Heart right ventricle (tissue), 16 donors: ENCODE results near the gene HTR1B. TPM values are rescaled to one million over a fixed set of nuclear protein-coding genes. Genes with fewer than 3 reads are reported as not detected.

Experiments used
- ATAC-seq, 8 donors: fragments of 200-7000 bp; cut with Tn5 transposase; one replicate each; pipeline ENCODE4 v1.9.1; 2020; ENCODE audit warnings: mild to moderate bottlenecking in 8 of 8, moderate library complexity in 8 of 8, moderate number of reproducible peaks in 1 of 8
- DNase-seq, 2 donors: peaks; one replicate each; pipeline ENCODE4 v3.0.0-alpha.2; 2020
- H3K27ac ChIP-seq, 10 donors: fragments of 200-600 bp; sonication (generic) in 2 of 10; one replicate each; pipeline versions ENCODE4 v1.5.0 to v1.8.0; 2020 to 2022; ENCODE audit warnings: mild to moderate bottlenecking in 3 of 10
- H3K27me3 ChIP-seq, 7 donors: fragments of 200-600 bp; one replicate each; pipeline ENCODE4 v1.8.0; 2021 to 2022; ENCODE audit warnings: mild to moderate bottlenecking in 2 of 7
- H3K36me3 ChIP-seq, 9 donors: fragments of 200-600 bp; sonication (generic) in 1 of 9; one replicate each; pipeline versions ENCODE4 v1.5.0 to v1.8.0; 2020 to 2022; ENCODE audit warnings: mild to moderate bottlenecking in 2 of 9
- H3K4me1 ChIP-seq, 9 donors: fragments of 200-600 bp; sonication (generic) in 1 of 9; one replicate each; pipeline versions ENCODE4 v1.5.0 to v1.8.0; 2020 to 2022; ENCODE audit warnings: mild to moderate bottlenecking in 4 of 9
- H3K4me3 ChIP-seq, 10 donors: fragments of 200-600 bp; sonication (generic) in 2 of 10; one replicate each; pipeline versions ENCODE4 v1.5.0 to v1.8.0; 2020 to 2022; ENCODE audit warnings: mild to moderate bottlenecking in 7 of 10, moderate library complexity in 2 of 10
- H3K9me3 ChIP-seq, 11 donors: fragments of 200-600 bp in 10 of 11; sonication (generic) in 2 of 11; one replicate each; pipeline versions ENCODE4 v1.5.0 to v1.8.0; 2013 to 2022; ENCODE audit warnings: mild to moderate bottlenecking in 2 of 11, control low read depth in 1 of 11, moderate library complexity in 1 of 11
- WGBS, 2 donors: extraction: QIAGEN DNeasy Blood & Tissue Kit; methylation state at CpG; one replicate each; pipeline ENCODE4 v1.1.7; 2013; ENCODE audit warnings: inconsistent platforms in 1 of 2; 5-methylcytosine and 5-hydroxymethylcytosine counted together
- intact Hi-C, 10 donors: fragments of 100-400 bp; cut with DNase I; formaldehyde crosslinking; loops; one replicate each; pipeline versions ENCODE4 v1.11.1 to v1.14.2; 2022
- polyA plus RNA-seq, 2 donors: library from polyadenylated mRNA; stranded (reverse); fragments of 200-250 nt; gene quantifications; one replicate each; pipeline ENCODE4 v1.2.3, GENCODE V29; 2013
- total RNA-seq, 10 donors: library from RNA; stranded (reverse); fragmentation: NEBNext Ultra II Directional in 3 of 10; extraction: Animal tissue kit (Norgen Biotek cat#: 25700) in 3 of 10; gene quantifications; one replicate each; pipeline versions ENCODE4 v1.2.1 to v1.2.4, GENCODE V29; 2021 to 2023
- TF ChIP-seq, protein P1 (sequence below), 9 donors: fragments of 200-600 bp; sonication (generic) in 2 of 9; IDR thresholded peaks; one replicate each; pipeline versions ENCODE4 v1.5.0 to v1.8.0; 2021 to 2022; ENCODE audit warnings: antibody characterized with exemption in 9 of 9, mild to moderate bottlenecking in 5 of 9, moderate library complexity in 1 of 9
- donor health status: Arrhythmogenic right ventricular cardiomyopathy.
- donor health status: ischemic (EF 13 %, LVEDD 7.1; RV severe dilation, severe dysfunction).
- donor health status: healthy with polysubstance abuse.
- donor health status: DM: no; HTN: yes; CAD: no.
- donor health status: DM: no; HTN: no; CAD: no.
- donor health status: ischemic (EF 25% LVEDD 6.9; RV normal size, moderate dysfunction).
- donor health status: ischemic (EF 25% LVEDD 5.7; RV mildly dilated, moderate dysfunction).
- donor health status: healthy.
- donor health status: DM: yes; HTN: yes; CAD: no.
- donor health status: Ischemic cardiomyopathy.
- donor health status: ischemic (EF 35%, LVEDD 5.7; RV mildly dilated, moderate dysfunction).
- donor health status: nonischemic (EF 11% LVEDD 7.7; RV severe dilation, severe dysfunction).
- donor health status: DM: yes; HTN: yes; CAD: no.
- donor health status: PGD.
- donor health status: ischemic (EF 29% LVEDD 5.4; RV normal size, mild dysfunction).
- donor health status: nonischemic (EF 23%, LVEDD 6.1; RV moderate dilation, normal function).

HTR1B gene
- total and polyA plus RNA-seq, 12 donors = 0.12 to 0.13 TPM; not detected in 10

GRCh38 chr6:77456531-77457248, 6.6 kb downstream of the HTR1B start:
- Histone ChIP-seq H3K36me3 (no peaks in the 10 kb centered on the region), H3K9me3 (no peaks in the 10 kb centered on the region), H3K27ac (peak overlapping the region in 6 of 10 donors; percentile 37 to 70 (median 55)), H3K4me3 (no peak overlapping the region), H3K4me1 (peaks cover 0 to 6% (median 0%) of the 10 kb centered on the region in 9 donors), H3K27me3 (peaks cover 0 to 15% (median 6%) of the 10 kb centered on the region in 7 donors)
- TF ChIP-seq, protein P1, sequence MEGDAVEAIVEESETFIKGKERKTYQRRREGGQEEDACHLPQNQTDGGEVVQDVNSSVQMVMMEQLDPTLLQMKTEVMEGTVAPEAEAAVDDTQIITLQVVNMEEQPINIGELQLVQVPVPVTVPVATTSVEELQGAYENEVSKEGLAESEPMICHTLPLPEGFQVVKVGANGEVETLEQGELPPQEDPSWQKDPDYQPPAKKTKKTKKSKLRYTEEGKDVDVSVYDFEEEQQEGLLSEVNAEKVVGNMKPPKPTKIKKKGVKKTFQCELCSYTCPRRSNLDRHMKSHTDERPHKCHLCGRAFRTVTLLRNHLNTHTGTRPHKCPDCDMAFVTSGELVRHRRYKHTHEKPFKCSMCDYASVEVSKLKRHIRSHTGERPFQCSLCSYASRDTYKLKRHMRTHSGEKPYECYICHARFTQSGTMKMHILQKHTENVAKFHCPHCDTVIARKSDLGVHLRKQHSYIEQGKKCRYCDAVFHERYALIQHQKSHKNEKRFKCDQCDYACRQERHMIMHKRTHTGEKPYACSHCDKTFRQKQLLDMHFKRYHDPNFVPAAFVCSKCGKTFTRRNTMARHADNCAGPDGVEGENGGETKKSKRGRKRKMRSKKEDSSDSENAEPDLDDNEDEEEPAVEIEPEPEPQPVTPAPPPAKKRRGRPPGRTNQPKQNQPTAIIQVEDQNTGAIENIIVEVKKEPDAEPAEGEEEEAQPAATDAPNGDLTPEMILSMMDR (IDR thresholded peaks at IDR 0.05) = no peak
- DNase-seq = no peak
- ATAC-seq = peak; percentile 55 to 92 (median 82)
- intact Hi-C loops = loop anchor here (5.0 to 10.0 kb wide), 7 partner anchors 122 to 1562 kb away; no protein-coding TSS in a partner anchor
- 47 to 61% methylated on average over 5 of the region's 5 CpGs for WGBS, 2 donors

DNA sequence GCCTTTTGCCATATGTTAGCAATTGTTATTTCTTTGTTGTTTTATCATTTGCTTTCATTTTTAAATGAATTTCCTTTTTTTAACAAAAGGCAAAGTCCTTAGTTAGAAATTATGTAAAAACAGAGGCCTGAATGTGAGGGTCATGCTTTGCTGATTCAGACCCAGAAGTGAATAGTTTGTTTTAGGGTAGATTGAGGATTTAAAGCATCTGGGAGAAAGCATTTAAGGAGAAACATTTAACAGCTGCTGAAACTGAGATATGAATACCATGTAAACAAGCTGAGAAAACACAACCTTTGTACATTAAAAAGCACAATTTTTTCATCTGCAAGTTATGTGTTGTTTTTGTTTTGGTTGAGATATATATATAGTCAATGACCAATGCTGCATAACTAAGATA, 8.0 kb downstream of the HTR1B start:
- Histone ChIP-seq H3K27ac (peak overlapping the region in 4 of 10 donors; percentile 55 to 70 (median 58)), H3K4me1 (peaks cover 0 to 6% (median 0%) of the 10 kb centered on the region in 9 donors), H3K36me3 (no peaks in the 10 kb centered on the region), H3K27me3 (peaks cover 0 to under 1% (median 0%) of the 10 kb centered on the region in 7 donors), H3K4me3 (no peak overlapping the region), H3K9me3 (no peaks in the 10 kb centered on the region)
- TF ChIP-seq, protein P1 (IDR thresholded peaks at IDR 0.05) = no peak
- ATAC-seq (no peak), DNase-seq (no peak)
- intact Hi-C loops = loop anchor here (5.0 to 10.0 kb wide), 7 partner anchors 120 to 1560 kb away; no protein-coding TSS in a partner anchor

DNA sequence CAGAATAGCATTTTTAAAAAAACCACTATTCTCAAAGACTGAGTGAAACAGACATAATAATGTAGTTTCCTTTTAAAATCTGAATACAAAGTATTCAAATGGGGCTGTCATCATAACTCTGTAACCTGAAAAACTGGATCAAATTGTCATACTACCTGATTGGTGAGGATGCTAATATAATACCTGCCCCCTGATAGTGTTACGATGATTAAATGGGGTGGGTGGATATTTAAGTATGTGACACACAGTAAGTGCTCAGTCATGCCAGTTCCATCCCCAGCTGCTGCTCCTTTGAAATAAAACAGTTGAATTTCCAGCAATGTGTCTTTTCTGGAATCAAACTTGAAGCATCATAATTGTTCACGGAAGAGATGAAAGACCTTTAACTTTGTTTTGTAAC, 8.9 kb downstream of the HTR1B start:
- Histone ChIP-seq H3K27me3 (no peaks in the 10 kb centered on the region), H3K36me3 (no peaks in the 10 kb centered on the region), H3K27ac (no peak overlapping the region), H3K4me3 (no peak overlapping the region), H3K9me3 (no peaks in the 10 kb centered on the region), H3K4me1 (peaks cover 0 to 6% (median 0%) of the 10 kb centered on the region in 9 donors)
- TF ChIP-seq, protein P1 (IDR thresholded peaks at IDR 0.05) = no peak
- DNase-seq (no peak), ATAC-seq (no peak)
- intact Hi-C loops = loop anchor here in 7 of 10 donors (10.0 kb wide), 4 partner anchors 120 to 1560 kb away; no protein-coding TSS in a partner anchor
- WGBS, 2 donors = 70 to 73% methylated on average over 2 of the region's 2 CpGs

DNA sequence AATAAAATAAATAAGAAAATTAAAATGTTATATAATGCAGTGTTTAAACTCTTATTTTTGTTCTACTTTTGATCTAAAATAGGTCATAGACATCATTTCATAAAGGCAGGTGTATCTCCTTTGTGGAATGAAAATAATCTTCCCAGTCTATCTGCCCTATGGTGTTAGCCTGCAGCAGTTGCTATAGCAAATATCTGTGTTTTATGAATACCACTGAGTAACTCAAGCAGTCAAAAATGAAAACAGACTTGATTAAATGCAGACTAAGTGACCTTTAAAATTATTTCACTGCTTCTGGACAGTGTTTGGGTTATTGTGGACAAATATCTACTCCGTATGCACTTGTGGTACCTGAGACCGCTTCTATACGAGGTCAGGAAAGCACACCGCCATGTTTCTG, 11.8 kb downstream of the HTR1B start:
- no peak overlapping the region for H3K27ac ChIP-seq
- H3K27me3 ChIP-seq = no peaks in the 10 kb centered on the region
- intact Hi-C loops = loop anchor here in 7 of 10 donors (10.0 kb wide), 4 partner anchors 117 to 1557 kb away; no protein-coding TSS in a partner anchor
- H3K4me3 ChIP-seq = no peak overlapping the region
- H3K9me3 ChIP-seq = no peaks in the 10 kb centered on the region
- no peaks in the 10 kb centered on the region for H3K36me3 ChIP-seq
- TF ChIP-seq, protein P1 (IDR thresholded peaks at IDR 0.05) = no peak
- peaks cover 0 to 3% (median 0%) of the 10 kb centered on the region in 9 donors for H3K4me1 ChIP-seq
- WGBS, 2 donors = 69 to 76% methylated on average over 4 of the region's 4 CpGs
- ATAC-seq (no peak), DNase-seq (no peak)
